Kidney epithelial cell (primary cell): ENCODE results near the gene RGSL1. TPM values are rescaled to one million over a fixed set of nuclear protein-coding genes. Genes with fewer than 3 reads are reported as not detected.

Source experiments
- DNase-seq: peaks from one replicate; pipeline ENCODE4 v3.0.0-alpha.2; 2010; ENCODE audit warnings: low read depth
- H3K27me3 ChIP-seq: 2 replicates; pipeline ENCODE4 v1.6.0; 2011; ENCODE audit warnings: low read length; ENCODE audit not compliant: control insufficient read depth, insufficient read depth
- H3K36me3 ChIP-seq: 2 replicates; pipeline ENCODE4 v1.5.1; 2011; ENCODE audit warnings: low read length; ENCODE audit not compliant: control insufficient read depth, insufficient read depth
- H3K4me3 ChIP-seq: 2 replicates; pipeline ENCODE4 v1.5.1; 2011; ENCODE audit warnings: low read depth, mild to moderate bottlenecking, control low read depth, low read length
- total RNA-seq: library from RNA; depleted of rRNA; stranded (reverse); fragments of >200 nt; gene quantifications from 2 replicates; pipeline ENCODE4 v1.2.3, GENCODE V29; 2015
- TF ChIP-seq, protein P1 (sequence below): IDR thresholded peaks from 2 replicates; pipeline ENCODE4 v1.5.1; 2011; ENCODE audit warnings: mild to moderate bottlenecking, moderate library complexity, low read length, control low read depth, inconsistent platforms; ENCODE audit not compliant: insufficient read depth, poor library complexity, severe bottlenecking

Gene RGSL1
- total RNA-seq, 1 donor from 2014 or later, result not detected

DNA sequence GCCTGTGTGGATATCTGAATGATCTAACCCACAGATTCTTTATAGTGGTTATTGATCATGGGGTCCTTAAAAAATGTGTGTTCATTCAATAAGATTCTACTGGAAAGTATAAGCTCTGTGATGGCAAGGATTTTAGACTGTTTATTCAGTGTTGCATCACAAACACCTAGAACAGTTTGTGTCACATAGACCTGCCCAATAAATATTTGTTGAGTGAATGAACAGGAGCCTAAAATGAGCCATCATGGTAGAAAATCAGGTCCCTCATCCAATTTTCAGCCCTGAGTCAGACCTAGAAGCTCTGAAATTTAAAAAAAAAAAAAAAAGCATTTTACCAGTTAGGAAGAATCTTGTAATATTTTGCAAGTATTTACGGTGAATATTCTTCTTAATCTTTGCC is 2.3 kb upstream of the RGSL1 start:
- H3K27me3 ChIP-seq, result no peaks in the 10 kb centered on the region
- H3K36me3 ChIP-seq, result no peaks in the 10 kb centered on the region
- TF ChIP-seq, protein P1, sequence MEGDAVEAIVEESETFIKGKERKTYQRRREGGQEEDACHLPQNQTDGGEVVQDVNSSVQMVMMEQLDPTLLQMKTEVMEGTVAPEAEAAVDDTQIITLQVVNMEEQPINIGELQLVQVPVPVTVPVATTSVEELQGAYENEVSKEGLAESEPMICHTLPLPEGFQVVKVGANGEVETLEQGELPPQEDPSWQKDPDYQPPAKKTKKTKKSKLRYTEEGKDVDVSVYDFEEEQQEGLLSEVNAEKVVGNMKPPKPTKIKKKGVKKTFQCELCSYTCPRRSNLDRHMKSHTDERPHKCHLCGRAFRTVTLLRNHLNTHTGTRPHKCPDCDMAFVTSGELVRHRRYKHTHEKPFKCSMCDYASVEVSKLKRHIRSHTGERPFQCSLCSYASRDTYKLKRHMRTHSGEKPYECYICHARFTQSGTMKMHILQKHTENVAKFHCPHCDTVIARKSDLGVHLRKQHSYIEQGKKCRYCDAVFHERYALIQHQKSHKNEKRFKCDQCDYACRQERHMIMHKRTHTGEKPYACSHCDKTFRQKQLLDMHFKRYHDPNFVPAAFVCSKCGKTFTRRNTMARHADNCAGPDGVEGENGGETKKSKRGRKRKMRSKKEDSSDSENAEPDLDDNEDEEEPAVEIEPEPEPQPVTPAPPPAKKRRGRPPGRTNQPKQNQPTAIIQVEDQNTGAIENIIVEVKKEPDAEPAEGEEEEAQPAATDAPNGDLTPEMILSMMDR, result no peak
- no peak overlapping the region for H3K4me3 ChIP-seq
- DNase-seq, result no peak

DNA sequence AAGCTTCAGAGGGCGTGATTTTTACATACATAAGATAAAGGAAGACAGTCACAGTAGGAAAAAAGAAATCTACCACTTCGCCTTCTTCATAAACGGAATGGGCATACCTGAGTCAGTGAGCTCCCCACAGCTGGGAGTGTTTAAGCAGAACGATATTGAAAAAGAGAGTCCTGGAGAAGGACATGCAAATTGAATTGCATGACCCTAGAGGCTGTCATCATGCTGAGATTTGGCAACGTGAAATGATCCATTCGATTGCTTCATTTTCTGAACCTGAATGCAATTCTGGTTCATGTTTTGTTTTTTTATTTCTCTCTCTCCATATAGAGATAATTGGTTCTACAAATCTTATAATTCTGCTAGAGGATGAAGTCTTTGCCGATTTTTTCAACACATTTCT is 3.7 kb downstream of the RGSL1 start:
- H3K36me3 ChIP-seq, result no peaks in the 10 kb centered on the region
- H3K4me3 ChIP-seq, result no peak overlapping the region
- H3K27me3 ChIP-seq, result no peaks in the 10 kb centered on the region
- DNase-seq, result no peak
- TF ChIP-seq, protein P1, result no peak

DNA sequence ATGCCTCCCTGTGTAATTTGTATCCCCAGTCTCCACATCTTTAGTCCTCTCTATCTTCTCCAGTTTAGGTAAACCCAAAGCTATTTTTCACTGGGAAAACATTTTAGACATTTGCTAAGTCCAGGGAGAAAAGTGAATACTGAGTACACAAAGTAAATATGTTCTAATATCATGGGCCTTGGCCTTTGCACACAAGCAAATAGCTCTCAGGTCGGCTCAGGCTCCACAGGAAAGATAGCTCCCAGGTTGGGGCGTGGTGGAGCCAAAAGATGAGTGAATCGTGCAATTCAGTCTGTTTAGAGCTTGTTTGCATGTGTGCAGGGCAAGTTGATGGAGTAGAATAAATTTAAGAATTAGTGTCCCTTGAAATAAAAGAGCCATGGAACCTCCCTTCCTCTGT is 7.9 kb downstream of the RGSL1 start:
- TF ChIP-seq, protein P1, result no peak
- H3K36me3 ChIP-seq, result no peaks in the 10 kb centered on the region
- H3K27me3 ChIP-seq, result no peaks in the 10 kb centered on the region
- no peak for DNase-seq
- H3K4me3 ChIP-seq, result no peak overlapping the region

DNA sequence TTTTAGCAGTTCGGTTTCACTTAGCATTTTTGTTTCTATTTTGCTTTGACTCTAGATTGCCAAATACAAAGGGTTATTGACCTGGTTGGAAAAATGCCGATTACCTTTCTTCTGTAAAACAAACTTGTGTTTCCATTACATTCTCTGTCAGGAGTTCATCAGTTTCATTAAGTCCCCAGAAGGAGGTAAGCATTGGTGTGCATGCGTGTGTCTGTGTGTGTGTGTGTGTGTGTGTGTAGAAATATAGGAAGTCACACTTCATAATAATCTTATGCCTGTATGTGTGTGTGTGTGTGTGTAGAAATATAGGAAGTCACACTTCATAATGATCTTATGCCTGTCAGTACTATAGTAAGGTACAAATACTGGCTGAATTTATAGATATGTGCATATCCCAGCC is 10.0 kb downstream of the RGSL1 start:
- Histone ChIP-seq H3K36me3 (no peaks in the 10 kb centered on the region), H3K27me3 (no peaks in the 10 kb centered on the region), H3K4me3 (no peak overlapping the region)
- TF ChIP-seq, protein P1, result no peak
- DNase-seq, result no peak

DNA sequence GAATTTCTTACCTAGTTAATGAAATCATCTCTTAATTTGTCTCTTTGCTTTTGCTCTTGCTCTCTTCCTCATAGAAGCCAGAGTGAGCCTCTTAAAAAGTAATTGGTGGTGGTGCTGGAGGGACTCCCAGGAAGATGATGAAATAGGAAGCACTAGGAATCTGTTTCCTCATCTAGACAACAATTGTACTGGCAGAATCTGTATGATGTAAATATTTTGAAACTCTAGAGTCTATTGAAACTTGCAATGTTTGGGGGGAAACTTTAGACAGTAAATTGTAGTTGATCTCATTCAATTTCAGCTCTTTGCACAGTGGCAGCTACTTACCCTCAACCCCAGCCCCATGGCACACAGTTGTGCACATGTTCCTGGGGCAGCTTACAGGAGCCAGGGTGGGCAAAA is 10.6 kb downstream of the RGSL1 start:
- H3K27me3 ChIP-seq, result no peaks in the 10 kb centered on the region
- TF ChIP-seq, protein P1, result no peak
- no peaks in the 10 kb centered on the region for H3K36me3 ChIP-seq
- DNase-seq, result no peak
- H3K4me3 ChIP-seq, result no peak overlapping the region

DNA sequence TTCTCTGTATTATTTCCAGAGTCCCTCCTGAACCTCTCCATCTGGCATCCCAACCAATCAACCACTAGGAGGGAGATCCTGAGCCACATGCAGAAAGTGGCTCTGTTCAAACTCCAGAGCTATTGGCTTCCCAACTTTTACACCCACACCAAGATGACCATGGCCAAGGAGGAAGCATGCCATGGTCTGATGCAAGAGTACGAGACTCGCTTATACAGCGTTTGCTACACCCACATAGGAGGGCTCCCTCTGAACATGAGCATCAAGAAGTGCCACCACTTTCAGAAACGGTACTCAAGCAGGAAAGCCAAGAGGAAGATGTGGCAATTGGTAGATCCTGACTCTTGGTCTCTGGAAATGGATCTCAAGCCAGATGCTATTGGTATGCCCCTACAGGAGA is 23.6 kb downstream of the RGSL1 start:
- TF ChIP-seq, protein P1, result no peak
- no peak for DNase-seq
- H3K36me3 ChIP-seq, result no peaks in the 10 kb centered on the region

More for the DNA sequence above, 23.6 kb downstream of the RGSL1 start:
- Histone ChIP-seq H3K27me3 (no peaks in the 10 kb centered on the region), H3K4me3 (no peak overlapping the region)
